ENCODE measurements around the gene OR2V1.
A peak's percentile ranks its signal among the peaks of the same experiment; 100 is the strongest.
"Not testable (repeated sequence)": the region's sequence is repeated elsewhere in the genome, so short reads cannot be mapped to it uniquely, and the experiment has no call there.

The OR2V1 gene

DNA sequence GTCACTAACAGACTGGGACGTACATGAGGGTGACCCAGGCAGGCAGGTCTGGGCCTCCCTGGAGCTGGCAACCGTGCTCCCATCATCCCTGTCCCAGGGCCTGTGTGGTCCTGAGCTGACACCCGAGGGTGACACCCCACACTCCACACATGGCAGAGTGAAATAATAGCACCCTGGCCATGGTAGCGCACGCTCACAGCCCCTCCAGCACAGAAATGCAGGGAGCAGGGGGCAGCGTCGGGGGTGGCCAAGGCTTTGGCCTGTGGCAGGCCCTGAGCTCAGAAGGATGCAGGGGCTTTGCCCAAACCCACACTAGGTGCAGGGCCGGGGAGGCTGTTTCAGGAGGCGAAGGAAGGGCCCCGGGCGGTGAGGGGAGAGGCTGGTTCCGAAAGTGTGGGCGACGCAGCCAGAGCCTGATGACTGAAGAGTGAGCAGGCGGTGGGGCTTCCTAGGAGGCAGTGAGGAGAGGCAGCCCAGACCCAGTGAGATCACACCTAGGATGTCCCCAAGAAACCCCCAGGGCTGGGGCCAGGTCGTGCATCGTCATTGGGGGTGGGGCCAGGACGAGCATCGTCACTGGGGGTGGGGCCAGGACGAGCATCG lies 29.3 kb upstream of the OR2V1 start:
- DNase-seq = peak; percentile 78

DNA sequence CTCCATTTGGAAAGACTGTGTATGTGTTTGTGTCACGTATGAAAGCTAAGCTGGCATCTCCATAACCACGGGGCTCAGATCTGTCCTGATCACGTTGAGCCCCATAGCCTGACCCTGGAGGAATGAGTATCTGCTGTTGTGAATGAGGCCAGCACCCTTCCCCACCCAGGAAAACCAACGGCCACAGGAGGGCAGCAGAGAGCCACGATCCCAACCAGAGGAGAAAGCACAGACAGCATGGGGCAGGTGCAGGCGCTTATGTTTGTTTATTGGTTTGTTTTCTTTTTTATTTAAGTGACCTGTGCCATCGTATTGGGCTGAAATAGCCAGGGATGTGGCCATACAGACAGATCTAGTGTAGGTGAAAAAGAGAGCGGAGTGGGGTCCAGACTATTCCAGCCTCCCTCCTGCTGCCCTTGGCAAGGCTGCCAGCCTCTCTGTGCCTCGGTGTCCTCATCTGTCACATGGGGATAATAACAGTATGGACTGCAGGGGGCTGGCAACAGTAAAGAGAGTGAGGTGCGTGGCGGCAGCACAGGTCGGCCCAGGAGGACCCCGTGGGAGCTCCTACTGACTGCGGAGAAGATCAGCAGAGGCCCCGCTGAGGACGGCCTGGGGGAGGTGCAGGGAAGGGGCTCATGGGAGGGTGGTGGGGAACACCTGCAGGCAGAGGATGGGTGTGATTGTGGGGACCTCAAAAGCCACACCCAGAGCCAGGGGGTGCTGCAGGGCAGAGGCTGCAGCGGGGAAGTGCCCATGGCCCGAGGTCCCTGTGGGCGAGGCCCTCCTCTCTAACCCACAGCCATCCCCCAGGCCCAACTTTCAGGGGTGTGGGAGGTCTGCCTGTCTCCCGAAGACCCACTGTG lies 28.6 kb upstream of the OR2V1 start:
- DNase-seq = peak; percentile 86

DNA sequence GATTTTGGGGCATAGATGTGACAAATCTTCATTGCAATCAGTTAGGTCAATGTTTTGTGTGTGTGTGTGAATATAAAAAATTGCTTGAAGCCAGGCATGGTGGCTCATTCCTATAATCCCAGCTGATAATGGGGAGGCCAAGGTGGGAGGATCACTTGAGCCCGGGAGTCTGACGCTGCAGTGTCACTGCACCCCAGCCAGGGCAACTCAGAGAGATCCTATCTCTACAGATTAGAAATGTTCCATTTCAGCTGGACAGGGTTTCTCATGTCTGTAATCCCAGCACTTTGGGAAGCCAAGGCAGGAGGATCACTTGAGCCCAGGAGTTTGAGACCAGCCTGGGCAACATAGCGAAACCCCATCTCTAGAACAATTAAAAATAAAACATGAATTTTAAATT lies 27.9 kb upstream of the OR2V1 start:
- no peak for DNase-seq

DNA sequence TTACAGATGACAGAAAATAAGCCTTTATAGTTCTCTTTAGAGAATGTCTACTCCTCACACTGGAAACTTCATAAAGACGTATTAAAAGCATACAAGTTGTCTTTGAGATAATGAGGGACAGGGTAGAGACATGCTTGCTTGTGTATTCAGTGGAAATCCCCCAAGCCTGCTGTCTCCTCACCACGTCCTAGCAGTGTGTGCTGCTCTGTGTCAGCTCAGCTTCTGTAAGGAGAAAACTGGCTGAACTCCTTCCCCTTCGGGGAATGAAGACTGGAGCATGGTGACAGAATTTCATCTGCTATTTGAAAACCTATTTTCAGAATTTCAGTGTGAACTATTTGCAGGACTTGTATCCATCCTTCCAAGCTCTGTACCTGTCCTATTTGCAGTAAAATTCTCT lies 25.8 kb upstream of the OR2V1 start:
- no peak for DNase-seq

DNA sequence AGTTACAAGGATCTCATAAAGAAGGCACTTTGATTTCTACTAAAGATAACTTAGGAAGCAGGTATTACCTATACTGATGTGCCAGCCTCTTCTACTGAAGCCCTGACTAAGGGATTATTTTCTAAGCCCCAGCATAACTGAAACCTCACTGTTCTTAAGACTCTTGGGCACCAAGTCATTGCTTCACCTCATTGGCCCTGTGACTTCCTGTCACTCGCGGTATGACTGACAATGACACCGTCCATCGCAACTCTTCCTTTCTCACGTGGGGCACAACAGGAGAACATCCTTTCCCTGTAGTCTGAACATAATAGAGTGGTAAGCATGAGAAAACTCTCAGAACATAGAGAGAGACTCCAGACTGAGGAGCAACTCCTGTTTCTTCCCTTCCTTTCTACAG lies 22.8 kb upstream of the OR2V1 start:
- DNase-seq = no peak

DNA sequence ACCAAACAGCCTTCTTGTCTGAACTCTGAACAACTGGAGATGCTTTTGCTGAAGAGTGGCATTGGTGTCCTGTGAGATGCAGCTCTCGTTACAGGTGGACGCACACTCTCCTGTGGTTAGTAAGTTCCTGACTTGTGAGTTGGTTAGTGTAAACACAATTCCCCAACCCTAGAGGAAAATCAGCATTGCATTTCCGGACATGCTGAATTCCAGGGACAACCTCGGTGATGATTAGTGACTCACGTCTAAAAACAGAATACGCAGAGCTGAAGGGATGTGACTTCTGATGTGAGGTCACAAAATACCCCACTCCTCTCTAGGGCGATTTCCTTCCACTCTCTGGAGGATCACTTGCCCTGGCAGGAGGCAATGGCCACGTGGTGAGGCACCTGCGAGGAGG lies 21.4 kb upstream of the OR2V1 start:
- DNase-seq = no peak

DNA sequence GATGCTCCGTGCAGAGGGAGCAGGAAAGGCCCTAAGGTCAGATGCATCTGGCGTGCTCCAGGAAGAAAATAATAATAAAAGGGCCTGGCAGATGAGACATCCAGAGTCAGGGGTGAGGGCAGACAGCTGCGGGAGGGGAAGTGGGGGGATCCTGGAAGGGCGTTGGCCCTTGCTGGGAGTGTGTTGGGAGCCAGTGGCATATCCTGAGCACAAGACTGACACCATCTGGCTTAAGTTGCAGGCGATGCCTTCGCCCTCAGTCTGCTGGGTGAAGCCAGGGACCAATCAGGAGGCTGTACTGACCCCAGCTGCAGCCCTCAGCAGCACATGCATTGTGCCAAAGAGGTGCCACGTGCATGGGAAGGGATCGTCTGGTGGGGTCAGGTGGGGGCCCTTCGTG lies 20.2 kb upstream of the OR2V1 start:
- DNase-seq = no peak

DNA sequence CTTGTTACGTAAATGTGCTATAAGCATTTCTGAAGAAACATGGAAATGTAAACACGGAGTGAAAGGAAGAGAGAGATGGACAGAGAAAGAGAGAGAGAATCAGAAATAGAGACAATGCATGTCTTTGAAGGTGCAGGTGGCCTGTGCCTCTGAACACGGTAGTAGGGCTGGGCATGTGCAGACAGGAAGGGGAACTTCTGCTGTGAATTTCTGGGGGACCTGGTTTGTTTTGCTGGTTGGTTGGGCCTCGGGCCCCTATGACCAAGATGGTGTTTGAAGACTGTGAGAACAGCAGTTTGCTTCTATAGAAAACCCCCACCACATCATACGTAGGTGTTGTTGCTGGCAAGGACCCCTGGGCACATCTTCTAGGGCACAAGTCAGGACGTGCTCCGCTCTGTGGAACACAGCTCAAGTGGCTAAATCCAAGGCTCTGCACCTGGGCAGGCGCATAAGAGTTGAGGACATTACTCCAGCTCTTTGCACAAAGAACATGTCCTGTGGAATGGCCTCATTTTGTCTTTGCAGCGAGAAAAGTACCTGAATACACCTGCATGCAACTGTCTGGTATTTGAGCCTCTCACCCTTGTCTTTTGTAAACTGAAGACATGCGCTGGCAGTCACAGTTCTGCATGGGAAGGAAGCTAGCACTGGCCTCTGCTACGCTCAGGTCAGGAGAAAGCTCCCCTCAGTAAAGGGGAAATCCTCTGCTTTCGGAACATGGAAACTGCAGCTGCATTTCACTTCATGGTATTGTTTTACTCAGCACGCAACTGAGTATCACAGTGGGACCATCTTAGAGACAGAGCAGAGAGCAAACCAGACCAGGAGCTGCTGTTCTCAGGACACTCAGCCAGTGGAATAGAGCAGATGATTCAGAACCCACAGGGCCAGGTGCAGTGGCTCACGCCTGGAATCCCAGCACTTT lies 19.1 kb upstream of the OR2V1 start:
- no peak for DNase-seq

DNA sequence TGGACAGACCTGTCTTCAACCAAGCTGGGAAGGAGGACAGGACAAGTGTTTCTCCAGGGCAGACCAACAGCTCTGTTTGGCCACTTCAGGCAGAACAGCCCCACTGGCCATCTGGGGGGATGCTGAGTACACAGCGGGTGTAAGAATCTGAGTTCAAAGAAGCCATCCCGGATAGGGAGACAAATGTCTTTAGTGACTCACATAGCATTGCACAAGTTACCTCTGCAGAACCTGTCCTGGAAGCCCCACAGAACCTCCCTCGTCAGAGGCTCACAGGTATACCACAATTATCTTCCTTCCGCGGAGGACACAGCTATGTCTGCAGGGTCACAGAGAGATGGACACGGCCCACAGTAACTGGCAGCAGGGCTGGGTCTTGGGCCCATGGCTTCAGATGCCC lies 18.4 kb upstream of the OR2V1 start:
- DNase-seq = no peak

DNA sequence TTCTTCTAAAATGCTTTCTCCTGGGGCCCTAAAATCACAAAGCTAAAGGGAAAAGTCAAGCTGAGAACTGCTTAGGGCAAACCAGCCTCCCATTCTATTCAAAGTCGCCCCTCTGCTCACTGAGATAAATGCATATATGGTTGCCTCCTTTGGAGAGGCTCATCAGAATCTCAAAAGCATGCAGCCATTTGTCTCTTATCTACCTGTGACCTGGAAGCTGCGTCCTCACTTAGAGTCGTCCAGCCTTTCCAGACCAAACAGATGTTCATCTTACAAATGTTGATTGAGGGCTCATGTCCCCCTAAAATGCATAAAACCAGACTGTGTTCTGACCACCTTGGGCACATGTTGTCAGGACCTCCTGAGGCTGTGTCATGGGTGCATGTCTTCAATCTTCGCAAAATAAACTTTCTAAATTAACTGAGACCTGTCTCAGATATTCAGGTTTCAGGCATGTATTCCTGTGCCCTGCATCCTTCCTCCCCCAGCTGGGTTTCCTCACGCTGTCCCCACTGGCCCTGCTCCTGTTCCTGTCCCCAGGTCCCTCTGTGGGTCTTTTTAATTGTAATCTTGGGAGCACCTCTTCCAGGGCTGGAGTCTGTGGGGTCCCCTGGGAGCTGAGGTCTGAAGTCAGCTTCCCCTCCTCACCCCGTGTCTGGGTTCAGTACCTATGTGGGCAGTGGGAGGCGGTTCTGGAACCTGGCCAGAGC lies 16.1 kb upstream of the OR2V1 start, which contains the start of gene OR2V2:
TSS of gene OR2V2 (plus strand) at position 660 of the 710 bp plus-strand sequence. CDS start 7,357 bp downstream, outside the sequence.
- DNase-seq = not testable (repeated sequence)

DNA sequence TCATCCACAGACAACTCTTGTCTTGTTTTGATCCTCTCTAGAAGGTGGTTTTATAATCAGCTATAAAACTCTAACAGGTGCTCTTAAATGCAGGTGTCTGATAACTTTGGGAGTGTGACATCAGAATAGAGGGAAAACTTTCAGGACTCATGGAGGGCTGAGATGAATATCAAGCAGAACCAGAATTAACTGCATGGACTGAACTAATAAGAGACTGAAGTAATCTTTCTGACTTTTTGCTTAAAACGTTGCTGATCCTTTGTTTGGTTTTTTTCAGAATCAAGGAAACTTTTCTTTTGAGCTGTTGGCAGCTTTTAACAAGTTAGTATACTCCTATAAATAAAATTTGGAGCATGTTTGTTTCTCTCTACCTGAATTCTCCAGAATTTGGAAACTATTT lies 14.2 kb upstream of the OR2V1 start:
- no peak for DNase-seq

DNA sequence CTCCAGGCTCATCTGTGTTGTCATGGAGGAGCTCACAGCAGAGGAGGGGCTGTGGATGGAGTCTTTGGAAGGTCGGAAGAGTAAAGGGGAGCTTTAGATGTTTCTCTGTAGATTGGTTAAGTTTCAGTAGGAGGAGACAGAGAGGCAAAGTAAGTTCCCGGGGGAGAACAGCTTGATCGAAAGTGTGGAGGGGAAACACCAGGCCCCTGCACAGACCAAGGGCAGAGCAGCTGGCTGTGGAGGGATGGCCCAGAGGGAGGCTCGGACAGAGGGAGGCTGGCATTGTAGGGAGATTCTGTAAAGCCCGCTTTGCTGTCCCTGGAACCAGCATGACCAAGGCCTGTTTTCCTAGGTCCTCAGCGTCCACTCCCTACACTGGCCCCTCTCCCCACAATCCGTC lies 11.1 kb upstream of the OR2V1 start:
- no peak for DNase-seq

DNA sequence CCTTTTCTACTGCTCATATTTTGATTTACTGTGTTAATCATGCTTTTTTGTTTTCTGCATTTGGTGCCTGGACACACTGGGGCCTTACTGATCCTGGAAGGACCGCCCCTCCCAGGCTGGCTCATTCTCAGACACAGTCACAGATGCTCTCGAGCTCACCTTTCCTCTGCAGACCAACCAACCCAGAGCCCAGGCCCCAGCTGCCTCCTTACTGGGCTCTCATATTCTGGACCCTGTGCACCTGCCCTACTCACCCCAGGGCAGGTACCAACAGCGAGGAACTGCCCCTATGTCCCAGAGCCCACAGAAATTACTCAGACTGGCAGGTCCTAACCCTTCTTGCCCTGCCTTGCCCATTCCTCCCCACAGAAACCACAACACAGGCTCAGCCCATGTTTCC lies 9.8 kb upstream of the OR2V1 start:
- no peak for DNase-seq

DNA sequence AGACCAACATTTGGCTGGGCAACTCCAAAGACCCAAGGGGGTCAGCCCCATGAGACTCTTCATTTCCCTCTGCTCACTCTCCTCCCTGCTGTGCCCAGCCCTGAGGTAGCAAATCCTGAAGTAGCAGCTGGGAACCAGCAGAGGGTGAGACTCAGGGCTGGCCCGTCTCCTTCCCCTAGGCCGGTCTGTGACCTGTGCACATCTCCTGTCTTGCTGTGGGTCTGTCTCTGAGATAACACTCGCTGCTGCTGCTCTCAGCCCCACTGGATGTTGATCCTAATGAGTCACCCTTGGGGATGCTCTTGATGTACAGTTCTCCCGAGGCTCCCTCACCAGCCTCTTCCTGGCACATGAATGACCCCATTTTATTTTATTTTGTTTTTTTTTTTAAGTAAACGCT lies 7.3 kb upstream of the OR2V1 start:
- no peak for DNase-seq

DNA sequence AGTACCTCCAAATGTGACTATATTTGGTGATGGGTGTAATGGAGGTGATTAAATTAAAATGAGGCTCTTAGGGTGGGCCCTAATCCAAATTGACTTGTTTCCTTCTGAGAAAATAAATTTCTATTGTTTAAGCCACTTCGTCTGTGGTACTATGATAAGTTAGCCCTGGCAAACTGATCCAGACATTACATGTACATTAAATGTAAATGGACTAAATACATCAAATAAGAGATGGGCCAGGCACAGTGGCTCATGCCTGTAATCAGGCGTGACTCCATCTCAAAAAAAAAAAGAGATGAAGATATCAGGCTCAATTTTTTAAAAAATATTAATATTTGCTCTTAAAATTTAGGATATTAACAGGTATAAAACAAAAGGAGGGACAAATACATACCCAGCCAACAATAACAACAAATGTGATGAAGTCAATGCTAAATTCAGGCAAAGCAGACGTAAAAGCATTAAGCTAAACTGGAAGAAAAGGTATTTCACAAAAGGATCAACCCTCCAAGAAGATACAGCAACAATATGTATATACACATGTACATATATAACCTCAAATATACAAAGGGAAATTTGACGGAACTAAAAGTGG lies 5.5 kb upstream of the OR2V1 start:
- no peak for DNase-seq

DNA sequence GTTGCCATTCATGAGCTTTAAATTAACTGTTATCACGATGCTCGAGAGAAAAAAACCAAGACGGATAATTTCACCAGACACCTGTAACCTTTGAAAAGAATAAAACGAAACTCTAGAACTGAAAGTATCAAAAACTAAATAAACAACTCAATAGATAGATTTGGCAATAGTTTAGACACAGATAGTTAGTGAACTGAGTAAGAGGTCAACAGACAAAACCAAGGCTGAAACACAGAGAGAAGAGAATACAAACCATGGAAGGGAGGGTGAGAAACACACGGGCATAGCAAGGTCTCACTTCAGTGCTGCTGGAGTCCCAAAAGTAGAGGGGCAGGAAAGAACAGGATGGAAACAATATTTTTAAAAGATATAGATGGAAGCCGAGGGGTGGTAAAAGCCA lies 3.3 kb upstream of the OR2V1 start:
- no peak for DNase-seq

DNA sequence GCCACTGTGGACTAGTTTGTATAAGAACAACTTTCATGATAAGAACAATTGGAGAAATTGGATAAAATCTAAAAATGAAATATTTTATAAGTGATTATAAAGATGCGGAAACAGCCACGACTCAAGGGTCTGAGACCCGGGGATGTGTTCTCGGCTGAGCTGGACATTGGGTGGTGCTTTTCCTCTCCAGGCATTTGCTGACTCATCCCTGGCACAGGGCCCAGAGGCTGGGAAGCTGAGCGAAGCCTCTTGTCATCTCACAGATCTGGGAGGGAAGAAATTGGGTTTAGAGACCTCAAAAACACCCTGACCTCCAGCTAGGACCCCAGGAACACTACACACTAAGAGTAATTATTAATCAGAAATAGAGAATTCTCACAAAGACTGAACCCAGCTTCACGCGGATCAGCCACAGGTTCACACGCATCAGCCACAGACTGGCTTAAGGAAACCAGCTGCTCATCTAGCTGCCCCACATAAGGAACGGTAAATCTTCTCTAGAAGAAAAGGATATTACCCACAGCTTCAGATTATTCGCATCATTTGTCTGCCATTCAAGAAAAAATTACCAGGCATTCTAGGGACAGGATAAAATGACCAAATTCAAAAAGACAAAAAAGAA lies 2.8 kb upstream of the OR2V1 start:
- DNase-seq = no peak

DNA sequence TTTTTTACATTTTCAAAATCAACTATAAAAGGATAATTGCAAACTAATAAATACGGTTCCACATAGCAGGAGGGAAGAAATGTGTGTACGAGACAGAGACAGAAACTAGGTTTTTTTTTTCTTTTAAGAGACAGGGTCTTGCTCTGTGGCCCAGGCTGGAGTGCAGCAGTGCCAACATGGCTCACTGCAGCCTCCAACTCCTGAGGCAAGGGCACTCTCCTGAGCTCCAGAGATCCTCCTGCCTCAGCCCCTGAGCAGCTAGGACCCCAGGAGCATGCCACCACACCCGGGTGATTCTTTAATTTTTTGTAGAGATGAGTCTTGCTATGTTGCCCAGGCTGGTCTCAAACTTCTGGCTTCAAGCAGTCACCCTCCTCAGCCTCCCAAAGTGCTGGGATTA lies 2.1 kb upstream of the OR2V1 start:
- DNase-seq = no peak

DNA sequence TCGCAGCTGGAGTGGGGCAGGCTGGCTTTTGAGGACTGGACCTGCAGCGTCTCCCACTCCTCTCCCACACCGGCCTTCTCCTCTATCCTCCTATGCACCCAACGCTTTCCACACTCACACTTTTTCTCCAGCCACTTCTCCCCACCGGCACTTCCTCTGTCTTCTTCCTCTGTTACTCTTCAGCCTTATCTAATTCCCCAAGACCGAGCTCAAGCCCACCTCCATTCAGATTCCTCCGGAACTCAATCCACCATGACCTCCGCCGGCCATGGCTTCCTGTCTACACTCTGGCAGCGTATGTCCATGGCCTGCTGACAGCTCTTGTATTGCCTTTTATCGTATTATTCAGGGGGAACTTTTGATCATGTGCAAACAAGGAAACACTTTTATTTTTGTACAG lies 545 bp upstream of the OR2V1 start:
- no peak for DNase-seq

DNA sequence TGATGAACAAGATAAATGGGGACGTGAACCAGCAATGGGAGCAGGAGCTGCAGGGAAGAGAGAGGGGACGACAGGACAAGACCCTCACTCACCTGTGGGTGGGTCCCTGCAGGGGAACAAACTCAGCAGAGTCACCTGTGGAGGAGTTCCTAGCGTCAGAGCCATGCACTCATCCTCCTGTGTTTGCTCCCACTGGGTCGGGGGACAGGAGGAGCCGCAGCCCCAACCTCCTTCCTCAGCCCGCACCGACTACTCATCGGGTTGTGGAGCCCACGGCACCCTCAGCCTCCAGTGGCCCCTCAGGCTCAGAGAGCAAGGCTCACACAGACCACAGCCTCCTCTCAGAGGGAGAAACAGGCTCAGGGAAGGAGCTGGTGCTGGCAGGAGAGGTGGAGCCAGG lies 888 bp downstream of the OR2V1 start:
- not testable (repeated sequence) for DNase-seq

DNA sequence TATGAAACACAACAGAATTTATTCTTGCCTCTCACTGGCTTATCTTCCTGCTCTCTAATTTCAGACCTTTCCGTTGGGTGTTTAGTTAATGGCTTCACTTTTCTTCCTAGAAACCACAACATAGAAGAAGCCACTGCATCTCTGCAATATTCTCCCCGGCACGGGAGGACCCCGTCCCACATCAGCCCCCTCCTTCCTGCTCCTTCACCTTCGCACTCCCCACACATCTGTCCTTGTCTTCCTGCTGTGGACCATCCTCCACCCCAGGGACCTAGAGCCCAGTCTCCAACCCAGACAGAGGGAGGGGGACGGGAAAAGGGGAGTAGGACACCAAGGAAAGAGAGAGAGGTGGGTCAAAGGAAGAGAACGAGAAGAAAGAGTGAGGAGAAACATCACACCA lies 1.4 kb downstream of the OR2V1 start:
- DNase-seq = no peak
